ENCODE results near the gene VARS2.
"Not testable (repeated sequence)": the region's sequence is repeated elsewhere in the genome, so short reads cannot be mapped to it uniquely, and the experiment has no call there.

DNA sequence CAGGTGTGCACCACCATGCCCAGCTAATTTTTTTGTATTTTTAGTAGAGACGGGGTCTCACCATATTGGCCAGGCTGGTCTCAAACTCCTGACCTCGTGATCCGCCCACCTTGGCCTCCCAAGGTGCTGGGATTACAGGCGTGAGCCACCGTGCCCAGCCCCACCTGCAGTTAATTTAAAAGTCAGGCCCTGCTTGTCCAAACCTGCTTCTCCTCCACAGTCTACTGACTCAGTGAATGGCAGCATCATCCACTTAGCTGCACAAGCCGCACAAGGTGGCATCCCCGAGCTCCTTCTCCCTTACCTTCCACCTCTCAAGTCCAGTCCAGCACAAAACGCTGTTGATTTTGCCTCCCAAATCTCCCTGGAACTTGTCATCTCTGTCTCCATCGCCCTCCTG is 11.8 kb upstream of the VARS2 start:
- TF ChIP-seq, protein P1, sequence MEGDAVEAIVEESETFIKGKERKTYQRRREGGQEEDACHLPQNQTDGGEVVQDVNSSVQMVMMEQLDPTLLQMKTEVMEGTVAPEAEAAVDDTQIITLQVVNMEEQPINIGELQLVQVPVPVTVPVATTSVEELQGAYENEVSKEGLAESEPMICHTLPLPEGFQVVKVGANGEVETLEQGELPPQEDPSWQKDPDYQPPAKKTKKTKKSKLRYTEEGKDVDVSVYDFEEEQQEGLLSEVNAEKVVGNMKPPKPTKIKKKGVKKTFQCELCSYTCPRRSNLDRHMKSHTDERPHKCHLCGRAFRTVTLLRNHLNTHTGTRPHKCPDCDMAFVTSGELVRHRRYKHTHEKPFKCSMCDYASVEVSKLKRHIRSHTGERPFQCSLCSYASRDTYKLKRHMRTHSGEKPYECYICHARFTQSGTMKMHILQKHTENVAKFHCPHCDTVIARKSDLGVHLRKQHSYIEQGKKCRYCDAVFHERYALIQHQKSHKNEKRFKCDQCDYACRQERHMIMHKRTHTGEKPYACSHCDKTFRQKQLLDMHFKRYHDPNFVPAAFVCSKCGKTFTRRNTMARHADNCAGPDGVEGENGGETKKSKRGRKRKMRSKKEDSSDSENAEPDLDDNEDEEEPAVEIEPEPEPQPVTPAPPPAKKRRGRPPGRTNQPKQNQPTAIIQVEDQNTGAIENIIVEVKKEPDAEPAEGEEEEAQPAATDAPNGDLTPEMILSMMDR (IDR thresholded peaks at IDR 0.05; ENCODE audit: low read depth, low read length), result not testable (repeated sequence)
- not testable (repeated sequence) for TF ChIP-seq POLR2A (IDR thresholded peaks at IDR 0.05; ENCODE audit: extremely low read depth, insufficient read length); MYC (IDR thresholded peaks at IDR 0.05; ENCODE audit: low read depth, low read length)
- TF ChIP-seq, protein P2, sequence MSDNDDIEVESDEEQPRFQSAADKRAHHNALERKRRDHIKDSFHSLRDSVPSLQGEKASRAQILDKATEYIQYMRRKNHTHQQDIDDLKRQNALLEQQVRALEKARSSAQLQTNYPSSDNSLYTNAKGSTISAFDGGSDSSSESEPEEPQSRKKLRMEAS (IDR thresholded peaks at IDR 0.05; ENCODE audit: low read depth, low read length), result not testable (repeated sequence)

Data from NB4 (cell line).